ENCODE measurements around the gene FYB1.
A peak's percentile ranks its signal among the peaks of the same experiment; 100 is the strongest.

Gene FYB1

DNA sequence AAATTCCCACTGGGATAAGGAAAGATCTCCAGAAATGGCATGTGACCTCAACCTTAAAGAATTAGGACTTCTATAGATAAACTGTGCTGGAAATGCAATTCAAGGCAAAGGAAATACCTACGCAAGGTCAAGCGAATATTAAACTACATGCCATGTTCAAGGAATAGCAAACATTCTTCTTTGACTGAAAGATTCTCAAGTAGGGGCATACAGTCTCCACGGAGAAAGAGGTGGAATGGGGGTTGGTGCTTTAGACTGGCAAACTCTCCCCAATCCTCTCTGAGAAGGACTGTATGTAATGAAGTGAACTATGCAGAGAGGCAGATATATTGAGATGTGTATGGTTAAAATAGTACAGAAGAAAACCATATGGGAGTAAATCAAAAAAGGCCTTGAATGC, 151.3 kb downstream of the FYB1 start:
- no peak overlapping the region for H3K27ac Mint-ChIP-seq
- peaks cover 17% of the 10 kb centered on the region for H3K4me1 Mint-ChIP-seq (ENCODE audit: low read depth)
- no peaks in the 10 kb centered on the region for H3K27me3 Mint-ChIP-seq
- peaks cover 38% of the 10 kb centered on the region for H3K36me3 Mint-ChIP-seq (ENCODE audit: low read depth)
- intact Hi-C loops (cut with micrococcal nuclease), result no loop called here
- H3K4me3 Mint-ChIP-seq, result no peak overlapping the region
- H3K9me3 Mint-ChIP-seq, result peaks cover 10% of the 10 kb centered on the region

DNA sequence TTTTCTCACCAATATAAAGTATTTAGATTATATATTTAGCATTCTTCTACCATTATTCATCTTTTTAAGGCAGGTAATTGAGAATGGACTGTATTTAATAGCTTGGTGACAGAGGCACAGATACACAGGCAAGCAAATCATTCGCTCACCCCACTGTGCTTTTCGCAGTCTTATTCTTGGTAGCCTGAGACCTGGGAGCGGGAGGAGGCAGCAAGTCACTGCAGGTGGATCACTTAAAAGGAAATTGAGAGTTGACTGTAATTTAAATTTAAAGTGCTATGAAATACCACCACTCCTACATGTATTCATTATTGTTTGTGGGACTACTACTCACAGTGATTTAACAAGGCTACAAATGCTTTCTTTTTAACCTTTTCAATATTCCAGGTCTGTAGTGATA, 154.9 kb downstream of the FYB1 start:
- intact Hi-C loops (cut with micrococcal nuclease), result no loop called here

DNA sequence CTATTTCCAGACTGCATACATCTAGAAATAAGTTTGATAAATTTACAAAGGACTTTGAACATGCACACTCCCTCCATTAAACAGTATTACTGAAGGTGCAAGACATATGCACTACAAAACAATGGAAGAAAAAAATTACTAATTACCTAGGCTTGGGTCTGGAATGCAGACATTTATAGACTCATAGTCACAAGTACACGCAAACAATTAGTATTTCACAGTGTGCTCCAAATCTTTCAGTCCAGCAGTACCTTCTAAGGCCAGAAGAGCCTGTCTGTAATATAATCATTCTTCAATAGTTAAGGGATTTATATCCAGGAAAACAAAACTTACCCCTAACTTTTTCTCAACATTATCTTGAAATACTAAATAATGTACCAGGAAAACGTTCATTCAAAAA, 156.3 kb downstream of the FYB1 start:
- H3K9me3 Mint-ChIP-seq, result peaks cover 10% of the 10 kb centered on the region
- peaks cover 18% of the 10 kb centered on the region for H3K36me3 Mint-ChIP-seq (ENCODE audit: low read depth)
- H3K27ac Mint-ChIP-seq, result no peak overlapping the region
- H3K4me3 Mint-ChIP-seq, result no peak overlapping the region
- no peaks in the 10 kb centered on the region for H3K27me3 Mint-ChIP-seq
- H3K4me1 Mint-ChIP-seq (ENCODE audit: low read depth), result peaks cover 16% of the 10 kb centered on the region
- intact Hi-C loops (cut with micrococcal nuclease), result no loop called here

More for the DNA sequence above, 154.9 kb downstream of the FYB1 start:
- H3K9me3 Mint-ChIP-seq, result peaks cover 10% of the 10 kb centered on the region
- peaks cover 28% of the 10 kb centered on the region for H3K36me3 Mint-ChIP-seq (ENCODE audit: low read depth)
- H3K4me1 Mint-ChIP-seq (ENCODE audit: low read depth), result peaks cover 15% of the 10 kb centered on the region
- H3K27ac Mint-ChIP-seq, result no peak overlapping the region
- H3K27me3 Mint-ChIP-seq, result no peaks in the 10 kb centered on the region
- no peak overlapping the region for H3K4me3 Mint-ChIP-seq

DNA sequence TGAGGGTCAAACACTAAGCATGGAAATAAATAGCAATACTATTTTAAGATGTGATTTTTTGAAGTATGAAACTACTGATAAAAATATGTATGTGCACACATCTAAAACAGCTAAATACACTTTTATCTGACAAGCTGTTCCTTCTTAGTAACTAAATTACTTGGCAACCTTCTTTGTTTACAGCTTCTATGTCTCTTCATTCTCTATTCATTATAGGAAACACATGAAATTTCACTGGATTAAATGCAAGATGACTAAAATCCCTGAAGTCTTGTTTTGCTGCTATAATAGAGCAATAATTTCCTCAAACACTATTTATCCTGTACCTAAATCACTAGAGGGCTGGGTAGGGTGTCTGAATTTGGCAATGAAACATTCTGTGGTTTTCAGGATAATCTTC, 156.8 kb downstream of the FYB1 start:
- peaks cover 14% of the 10 kb centered on the region for H3K4me1 Mint-ChIP-seq (ENCODE audit: low read depth)
- peaks cover 6% of the 10 kb centered on the region for H3K9me3 Mint-ChIP-seq
- no peaks in the 10 kb centered on the region for H3K27me3 Mint-ChIP-seq
- peaks cover 15% of the 10 kb centered on the region for H3K36me3 Mint-ChIP-seq (ENCODE audit: low read depth)
- intact Hi-C loops (cut with micrococcal nuclease), result no loop called here
- no peak overlapping the region for H3K4me3 Mint-ChIP-seq
- H3K27ac Mint-ChIP-seq, result no peak overlapping the region

DNA sequence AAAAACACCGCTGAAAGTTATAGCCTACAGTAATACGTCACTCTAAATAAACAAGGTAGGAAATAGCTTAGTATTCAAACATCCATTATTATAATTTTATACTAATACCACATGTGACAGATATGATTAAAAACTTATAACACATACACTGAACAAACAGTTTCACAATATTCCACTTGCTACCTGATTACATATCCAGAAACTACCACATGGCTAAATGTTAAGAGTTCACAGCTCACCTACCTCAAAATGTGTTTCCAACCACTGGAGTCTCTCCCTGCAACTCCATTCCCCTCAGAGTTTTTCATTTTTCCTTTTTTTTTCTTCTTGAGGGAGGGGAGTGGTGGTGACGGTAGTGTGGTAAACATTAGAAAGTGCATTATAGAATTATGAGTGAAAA, 157.3 kb downstream of the FYB1 start:
- no peaks in the 10 kb centered on the region for H3K27me3 Mint-ChIP-seq
- peaks cover 11% of the 10 kb centered on the region for H3K36me3 Mint-ChIP-seq (ENCODE audit: low read depth)
- no peak overlapping the region for H3K27ac Mint-ChIP-seq
- H3K9me3 Mint-ChIP-seq, result peaks cover 2% of the 10 kb centered on the region
- intact Hi-C loops (cut with micrococcal nuclease), result no loop called here
- no peak overlapping the region for H3K4me3 Mint-ChIP-seq
- H3K4me1 Mint-ChIP-seq (ENCODE audit: low read depth), result peaks cover 10% of the 10 kb centered on the region

DNA sequence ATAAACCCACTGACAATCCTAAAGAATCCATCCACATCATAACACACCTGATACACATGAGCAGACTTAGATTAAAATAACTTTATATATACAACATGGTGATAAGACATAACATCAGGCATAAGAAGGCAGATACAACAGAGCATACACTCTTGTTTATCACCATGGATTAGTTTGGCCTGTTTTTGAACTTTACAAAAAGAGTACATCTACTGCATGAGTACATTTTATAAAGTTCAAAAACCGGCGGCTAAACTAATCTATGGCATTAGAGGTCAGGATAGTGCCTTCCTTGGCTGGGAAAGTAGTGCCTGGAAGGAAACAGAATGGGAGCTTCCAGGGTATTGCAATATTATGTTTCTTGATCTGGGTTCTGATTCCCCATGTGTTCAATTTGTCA, 160.3 kb downstream of the FYB1 start:
- H3K4me3 Mint-ChIP-seq, result no peak overlapping the region
- peaks cover 10% of the 10 kb centered on the region for H3K4me1 Mint-ChIP-seq (ENCODE audit: low read depth)
- intact Hi-C loops (cut with micrococcal nuclease), result loop anchor here (10.0 kb wide), 1 partner anchor 54 kb away; no protein-coding TSS in a partner anchor
- no peak overlapping the region for H3K27ac Mint-ChIP-seq
- peaks cover 21% of the 10 kb centered on the region for H3K36me3 Mint-ChIP-seq (ENCODE audit: low read depth)
- no peaks in the 10 kb centered on the region for H3K27me3 Mint-ChIP-seq
- no peaks in the 10 kb centered on the region for H3K9me3 Mint-ChIP-seq

DNA sequence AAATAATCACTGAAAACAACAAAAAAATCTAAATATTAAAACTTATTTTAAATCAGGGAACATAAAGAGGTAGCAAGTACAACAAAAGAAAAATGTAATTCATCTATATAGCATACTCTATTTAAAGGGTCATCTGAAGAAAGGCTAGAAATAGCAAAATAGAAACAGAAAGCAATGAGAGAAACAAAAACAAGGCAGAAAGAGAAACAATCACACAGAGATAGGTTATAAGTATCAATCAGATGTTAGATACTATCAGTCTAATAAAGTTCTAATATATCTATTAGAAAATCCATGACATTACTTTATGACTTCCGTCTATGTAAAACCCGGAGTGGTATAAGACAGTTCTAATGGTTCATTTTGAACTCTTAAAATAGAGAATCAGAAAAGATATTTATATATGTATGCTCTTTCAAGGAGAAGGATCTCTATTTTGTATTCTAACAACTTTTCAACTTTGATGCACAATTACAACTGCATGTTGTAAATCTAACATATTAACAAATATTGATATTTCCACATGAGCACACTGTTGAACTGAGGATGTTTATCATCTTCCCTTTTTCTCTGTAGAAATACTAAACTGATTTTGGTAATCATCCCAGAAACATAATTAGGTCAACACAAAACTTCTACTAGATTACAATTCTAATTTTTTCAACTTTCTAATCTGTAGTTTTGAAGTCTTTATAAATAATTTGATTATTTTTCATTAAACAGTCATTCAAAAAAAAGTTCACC, 161.0 kb downstream of the FYB1 start:
- peak overlapping the region; percentile 17 for H3K4me3 Mint-ChIP-seq
- H3K36me3 Mint-ChIP-seq (ENCODE audit: low read depth), result peaks cover 26% of the 10 kb centered on the region
- no peaks in the 10 kb centered on the region for H3K27me3 Mint-ChIP-seq
- no peak overlapping the region for H3K27ac Mint-ChIP-seq
- H3K4me1 Mint-ChIP-seq (ENCODE audit: low read depth), result peaks cover 7% of the 10 kb centered on the region
- intact Hi-C loops (cut with micrococcal nuclease), result loop anchor here (10.0 kb wide), 1 partner anchor 54 kb away; no protein-coding TSS in a partner anchor
- no peaks in the 10 kb centered on the region for H3K9me3 Mint-ChIP-seq

DNA sequence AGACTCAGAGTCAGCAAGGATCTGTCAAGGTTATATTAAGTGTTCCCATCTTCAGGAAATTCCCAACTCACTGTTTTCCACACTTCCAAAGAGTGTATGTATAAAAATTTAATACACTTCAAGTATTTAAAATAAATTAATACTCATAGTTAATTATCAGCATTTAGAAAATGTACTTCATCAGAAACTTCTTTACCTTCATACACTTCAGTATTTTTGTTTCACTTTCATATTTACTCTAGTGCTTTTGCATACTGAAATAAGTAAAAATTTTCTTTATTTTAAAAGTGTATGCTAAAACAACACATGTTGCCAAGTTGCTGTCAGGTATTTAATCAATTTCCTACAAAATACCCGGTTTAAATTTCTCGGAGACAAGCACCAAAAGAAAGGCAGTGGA, 161.6 kb downstream of the FYB1 start:
- H3K4me3 Mint-ChIP-seq, result no peak overlapping the region
- H3K36me3 Mint-ChIP-seq (ENCODE audit: low read depth), result peaks cover 26% of the 10 kb centered on the region
- peaks cover 5% of the 10 kb centered on the region for H3K4me1 Mint-ChIP-seq (ENCODE audit: low read depth)
- no peaks in the 10 kb centered on the region for H3K9me3 Mint-ChIP-seq
- H3K27ac Mint-ChIP-seq, result no peak overlapping the region
- intact Hi-C loops (cut with micrococcal nuclease), result loop anchor here (10.0 kb wide), 1 partner anchor 53 kb away; no protein-coding TSS in a partner anchor
- no peaks in the 10 kb centered on the region for H3K27me3 Mint-ChIP-seq

DNA sequence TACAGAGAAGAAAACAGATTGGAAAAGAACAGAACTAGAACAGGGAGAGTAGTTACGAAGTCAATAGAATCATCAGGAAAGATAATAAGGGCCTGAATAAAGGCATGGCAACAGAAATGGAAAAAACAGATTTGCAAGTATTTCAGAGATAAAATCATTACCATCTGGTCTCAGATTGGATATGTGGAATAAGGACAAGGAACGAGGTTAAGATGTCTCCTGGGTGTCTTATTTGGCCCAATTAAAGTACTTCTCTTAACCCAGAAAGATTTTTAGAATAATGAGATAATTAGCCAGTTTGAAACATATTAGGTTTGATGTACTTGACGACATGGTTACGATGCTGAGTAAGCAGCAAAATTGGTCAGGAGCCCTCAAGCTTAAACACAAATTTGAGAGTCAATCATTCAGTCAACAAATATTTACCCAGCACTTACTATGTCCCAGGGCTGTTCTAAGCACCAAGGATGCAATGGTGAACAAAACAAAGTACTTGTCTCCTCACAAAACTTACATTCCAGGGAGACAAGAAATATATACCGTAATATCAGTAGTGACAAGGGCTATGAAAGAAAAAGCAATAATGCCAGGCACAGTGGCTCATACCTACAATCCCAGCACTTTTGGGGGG, 163.5 kb downstream of the FYB1 start:
- Mint-ChIP-seq H3K4me3 (no peak overlapping the region), H3K27me3 (no peaks in the 10 kb centered on the region), H3K36me3 (ENCODE audit: low read depth) (peaks cover 26% of the 10 kb centered on the region), H3K27ac (no peak overlapping the region), H3K4me1 (ENCODE audit: low read depth) (peaks cover 5% of the 10 kb centered on the region), H3K9me3 (no peaks in the 10 kb centered on the region)
- intact Hi-C loops (cut with micrococcal nuclease), result loop anchor here (10.0 kb wide), 1 partner anchor 51 kb away; no protein-coding TSS in a partner anchor

All from dendritic cell treated with granulocyte-macrophage colony-stimulating factor and Interleukin-4, amounts not matched to agents 40 ng/mL and 50 ng/mL, for 4 days (primary cell).